Measurements from ENCODE around the gene MSX1. TPM values are rescaled to one million over a fixed set of nuclear protein-coding genes. Genes with fewer than 3 reads are reported as not detected.

Gene MSX1
- total RNA-seq, 1 donor from 2014 or later: not detected

DNA sequence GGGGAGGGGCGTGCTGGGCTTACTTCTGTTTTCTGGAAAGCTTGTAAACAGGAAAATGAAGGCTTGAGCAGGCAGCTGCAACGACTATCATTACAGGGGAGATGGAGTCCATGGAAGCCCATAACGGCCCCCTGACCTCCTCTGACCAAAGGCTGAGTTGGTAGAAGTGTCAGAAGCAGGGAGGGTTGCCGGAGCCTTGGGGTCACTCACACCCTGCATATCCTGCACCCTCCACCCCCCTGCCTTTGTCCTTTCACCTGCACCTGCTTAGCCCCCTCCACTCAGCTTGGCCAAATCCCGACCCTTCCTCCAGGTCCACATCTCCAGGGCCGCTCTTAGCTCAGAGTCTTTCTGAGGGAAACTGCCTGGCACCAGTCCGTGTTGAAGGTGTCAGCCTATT is 12.5 kb upstream of the MSX1 start:
- Mint-ChIP-seq H3K9me3 (no peaks in the 10 kb centered on the region), H3K36me3 (ENCODE audit: low read depth) (no peaks in the 10 kb centered on the region), H3K27ac (no peak overlapping the region), H3K4me1 (ENCODE audit: low read depth) (peaks cover 10% of the 10 kb centered on the region), H3K27me3 (ENCODE audit: insufficient read depth) (peaks cover 7% of the 10 kb centered on the region), H3K4me3 (no peak overlapping the region)
- intact Hi-C loops (cut with micrococcal nuclease): no loop called here
- DNase-seq (ENCODE audit: low spot score): no peak

DNA sequence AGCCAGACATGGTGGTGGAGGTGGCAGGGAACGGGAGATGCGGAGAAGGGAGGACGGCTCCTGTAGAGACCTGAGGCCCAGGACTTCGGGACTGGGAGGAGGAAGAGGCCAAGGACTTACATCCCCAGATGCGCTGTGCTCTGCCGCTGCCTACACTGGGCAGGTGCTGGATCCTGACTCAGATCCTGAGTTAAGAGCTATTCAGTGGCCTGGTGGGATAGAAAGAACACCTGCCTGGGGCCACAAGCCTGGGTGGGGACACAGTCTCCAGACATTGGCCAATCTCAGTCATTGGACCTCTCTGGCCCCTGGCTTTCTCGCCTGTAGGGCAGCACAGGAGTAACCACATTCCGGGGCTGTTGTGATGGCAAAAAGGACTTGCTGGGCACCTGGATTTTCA is 10.9 kb upstream of the MSX1 start:
- peaks cover 10% of the 10 kb centered on the region for H3K4me1 Mint-ChIP-seq (ENCODE audit: low read depth)
- intact Hi-C loops (cut with micrococcal nuclease): no loop called here
- peaks cover 19% of the 10 kb centered on the region for H3K27me3 Mint-ChIP-seq (ENCODE audit: insufficient read depth)
- no peak overlapping the region for H3K4me3 Mint-ChIP-seq
- no peaks in the 10 kb centered on the region for H3K36me3 Mint-ChIP-seq (ENCODE audit: low read depth)
- no peaks in the 10 kb centered on the region for H3K9me3 Mint-ChIP-seq
- H3K27ac Mint-ChIP-seq: no peak overlapping the region
- DNase-seq (ENCODE audit: low spot score): no peak

DNA sequence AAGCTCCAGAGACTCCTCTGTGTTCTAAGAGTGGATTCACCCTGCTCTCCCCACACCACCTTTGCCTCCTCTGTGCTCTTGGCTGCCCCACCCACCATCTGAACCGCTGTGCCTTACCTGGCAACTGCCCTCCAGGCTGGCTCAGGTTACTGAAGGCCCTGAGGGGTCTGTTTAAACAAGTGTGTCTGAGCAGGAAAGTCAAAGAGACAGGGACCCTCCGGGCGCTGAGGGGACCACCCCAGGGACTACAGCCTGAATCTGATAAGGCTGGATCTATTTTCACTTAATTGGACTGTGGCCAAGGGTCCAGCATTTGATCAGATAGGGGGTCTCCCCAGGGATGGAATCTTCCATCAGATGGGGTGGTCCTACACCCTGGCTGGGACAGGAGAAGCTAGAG is 10.4 kb upstream of the MSX1 start:
- Mint-ChIP-seq H3K27me3 (ENCODE audit: insufficient read depth) (peaks cover 21% of the 10 kb centered on the region), H3K36me3 (ENCODE audit: low read depth) (no peaks in the 10 kb centered on the region), H3K27ac (no peak overlapping the region), H3K4me1 (ENCODE audit: low read depth) (peaks cover 11% of the 10 kb centered on the region), H3K9me3 (no peaks in the 10 kb centered on the region), H3K4me3 (no peak overlapping the region)
- intact Hi-C loops (cut with micrococcal nuclease): no loop called here
- DNase-seq (ENCODE audit: low spot score): no peak

DNA sequence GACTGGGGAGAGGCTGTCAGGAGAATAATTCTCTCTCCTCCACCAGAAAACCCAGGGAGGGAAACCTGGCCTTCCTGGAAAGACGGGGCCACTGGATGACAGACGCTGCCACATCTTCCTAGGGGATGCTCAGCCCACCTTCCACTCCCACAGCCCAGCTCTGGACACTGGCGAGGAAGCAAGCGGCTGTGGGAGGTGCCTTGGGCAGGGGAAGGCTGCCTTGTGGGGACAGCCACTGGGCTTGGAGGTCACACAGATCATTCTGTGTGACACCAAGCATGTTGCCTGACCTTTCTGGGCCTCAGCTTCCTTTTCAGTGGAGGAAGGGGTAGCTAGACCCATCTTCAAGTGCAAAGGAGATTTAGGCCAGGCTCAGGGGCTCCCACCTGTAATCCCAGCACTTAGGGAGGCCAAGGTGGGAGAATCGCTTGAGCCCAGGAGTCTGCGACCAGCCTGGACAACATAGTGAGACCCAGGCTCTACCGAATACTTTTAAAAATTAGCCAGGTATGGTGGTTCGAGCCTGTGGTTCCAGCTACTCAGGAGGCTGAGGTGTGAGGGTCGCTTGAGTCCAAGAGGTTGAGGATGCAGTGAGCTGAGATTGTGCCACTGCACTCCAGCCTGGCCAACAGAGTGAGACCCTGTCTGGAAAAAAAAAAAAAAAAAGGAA is 9.8 kb upstream of the MSX1 start:
- Mint-ChIP-seq H3K36me3 (ENCODE audit: low read depth) (no peaks in the 10 kb centered on the region), H3K27me3 (ENCODE audit: insufficient read depth) (peaks cover 24% of the 10 kb centered on the region), H3K9me3 (no peaks in the 10 kb centered on the region), H3K4me1 (ENCODE audit: low read depth) (peaks cover 11% of the 10 kb centered on the region), H3K4me3 (no peak overlapping the region), H3K27ac (no peak overlapping the region)
- no peak for DNase-seq (ENCODE audit: low spot score)
- intact Hi-C loops (cut with micrococcal nuclease): no loop called here

DNA sequence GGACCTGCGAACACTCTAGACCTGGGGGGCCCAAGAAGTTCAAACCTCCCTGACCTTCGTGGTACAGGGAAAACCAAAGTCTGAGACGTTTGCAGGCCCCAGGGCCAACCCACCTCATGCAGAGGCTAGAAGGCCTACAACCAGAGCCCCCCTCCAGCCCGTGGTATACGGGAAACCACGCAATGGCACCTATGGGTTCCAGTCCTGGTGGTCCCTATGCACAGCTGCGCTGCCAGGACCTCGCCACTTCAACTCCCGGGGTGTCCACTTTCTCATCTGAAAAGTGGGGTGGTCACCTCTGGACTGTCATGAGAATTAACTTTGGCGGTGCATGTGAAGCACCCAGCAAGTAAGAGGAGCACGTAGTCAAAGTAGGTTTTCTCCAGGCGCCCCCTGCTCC is 8.4 kb upstream of the MSX1 start:
- peaks cover 34% of the 10 kb centered on the region for H3K27me3 Mint-ChIP-seq (ENCODE audit: insufficient read depth)
- no peak overlapping the region for H3K27ac Mint-ChIP-seq
- H3K36me3 Mint-ChIP-seq (ENCODE audit: low read depth): no peaks in the 10 kb centered on the region
- peaks cover 11% of the 10 kb centered on the region for H3K4me1 Mint-ChIP-seq (ENCODE audit: low read depth)
- no peaks in the 10 kb centered on the region for H3K9me3 Mint-ChIP-seq
- no peak for DNase-seq (ENCODE audit: low spot score)
- no peak overlapping the region for H3K4me3 Mint-ChIP-seq
- intact Hi-C loops (cut with micrococcal nuclease): no loop called here

DNA sequence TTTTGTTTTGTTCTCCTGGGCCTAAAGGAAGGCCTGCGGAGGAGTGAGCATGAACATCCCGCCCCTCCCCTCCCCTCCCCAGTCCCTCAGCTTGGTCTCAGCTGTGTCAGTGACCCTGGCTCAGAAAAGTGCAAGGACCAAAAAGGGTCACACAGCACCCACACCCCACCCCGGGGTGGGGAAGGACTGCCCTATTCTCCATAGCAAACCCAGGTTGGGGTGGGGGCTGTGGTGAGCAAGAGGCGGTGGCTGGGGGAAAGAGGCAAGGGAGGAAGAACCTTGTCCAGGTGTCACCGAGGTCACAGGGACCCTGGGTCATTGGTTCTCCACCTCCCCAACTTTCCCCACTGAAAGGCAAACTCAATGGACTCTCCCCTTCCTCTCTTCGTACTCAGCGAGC is 7.6 kb upstream of the MSX1 start:
- Mint-ChIP-seq H3K27ac (no peak overlapping the region), H3K27me3 (ENCODE audit: insufficient read depth) (peaks cover 38% of the 10 kb centered on the region), H3K9me3 (no peaks in the 10 kb centered on the region), H3K36me3 (ENCODE audit: low read depth) (no peaks in the 10 kb centered on the region), H3K4me3 (no peak overlapping the region), H3K4me1 (ENCODE audit: low read depth) (peaks cover 11% of the 10 kb centered on the region)
- intact Hi-C loops (cut with micrococcal nuclease): no loop called here
- DNase-seq (ENCODE audit: low spot score): no peak

DNA sequence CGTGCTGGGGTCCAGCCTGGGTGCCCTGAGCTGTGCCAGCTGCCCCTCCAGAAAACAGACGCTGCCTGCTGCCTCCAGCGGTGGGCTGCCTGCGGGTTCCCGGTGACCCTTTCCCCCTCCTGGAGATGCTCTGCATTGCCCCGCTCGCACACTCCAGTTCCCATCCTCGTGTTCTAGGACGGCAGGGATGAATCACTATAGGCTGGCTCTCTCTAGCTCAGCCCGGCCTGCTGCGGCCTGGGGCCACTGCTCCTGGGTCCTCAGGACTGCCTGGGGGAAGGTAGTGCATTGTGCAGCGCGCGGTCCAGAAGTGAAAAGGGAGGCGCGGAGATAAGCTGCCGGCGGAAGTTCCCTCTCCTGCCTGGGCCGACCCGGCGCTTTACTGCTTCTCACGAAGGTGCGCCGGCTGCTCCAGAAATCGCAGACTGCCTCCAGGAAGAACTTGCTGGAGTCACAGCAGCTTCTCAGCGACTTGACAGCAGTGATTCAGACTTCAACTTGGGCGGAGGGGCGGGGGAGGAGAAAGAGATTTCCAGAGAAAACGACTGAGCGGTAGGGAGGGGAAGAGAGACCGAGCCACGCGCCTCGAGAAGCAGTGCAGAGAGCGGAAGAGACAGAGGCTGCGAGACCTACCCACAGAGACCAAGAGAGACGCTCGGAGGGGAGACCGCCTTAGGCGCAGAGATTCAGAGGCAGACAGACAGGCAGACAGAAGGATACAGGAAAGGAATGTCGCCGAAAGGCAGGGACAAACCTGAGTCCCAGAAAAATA is 6.7 kb upstream of the MSX1 start:
- no peaks in the 10 kb centered on the region for H3K9me3 Mint-ChIP-seq
- peaks cover 11% of the 10 kb centered on the region for H3K4me1 Mint-ChIP-seq (ENCODE audit: low read depth)
- H3K27ac Mint-ChIP-seq: peak overlapping the region; percentile 31
- H3K27me3 Mint-ChIP-seq (ENCODE audit: insufficient read depth): peaks cover 46% of the 10 kb centered on the region
- H3K36me3 Mint-ChIP-seq (ENCODE audit: low read depth): no peaks in the 10 kb centered on the region
- peak overlapping the region; percentile 77 for H3K4me3 Mint-ChIP-seq
- DNase-seq (ENCODE audit: low spot score): no peak
- intact Hi-C loops (cut with micrococcal nuclease): loop anchor here (1.0 kb wide), 1 partner anchor 364 kb away; no protein-coding TSS in a partner anchor

DNA sequence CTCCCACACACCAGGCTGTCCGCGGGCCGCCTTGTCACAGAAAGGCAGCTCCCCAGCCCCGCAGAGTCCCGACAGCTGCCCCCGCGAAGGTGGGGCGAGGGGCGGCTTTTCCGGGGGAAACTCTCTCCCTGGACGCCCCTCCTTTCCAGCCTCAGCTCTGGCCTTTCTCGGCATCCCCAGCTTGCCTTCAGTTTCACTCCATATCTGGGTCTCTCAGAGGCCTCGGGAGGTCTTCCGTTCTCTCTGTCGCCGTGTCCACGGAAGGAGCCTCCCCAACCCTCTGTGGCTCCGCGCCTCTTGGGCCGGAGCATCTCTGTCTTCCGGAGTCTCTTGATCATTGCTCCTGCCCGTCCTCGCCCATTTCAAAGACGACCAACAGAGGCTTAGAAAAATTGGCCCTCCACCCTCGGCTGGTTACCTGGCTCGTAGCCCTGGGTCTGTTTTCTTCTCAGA is 6.1 kb upstream of the MSX1 start:
- Mint-ChIP-seq H3K27ac (no peak overlapping the region), H3K4me1 (ENCODE audit: low read depth) (peaks cover 11% of the 10 kb centered on the region), H3K27me3 (ENCODE audit: insufficient read depth) (peaks cover 52% of the 10 kb centered on the region), H3K36me3 (ENCODE audit: low read depth) (peaks cover under 1% of the 10 kb centered on the region), H3K9me3 (no peaks in the 10 kb centered on the region), H3K4me3 (no peak overlapping the region)
- intact Hi-C loops (cut with micrococcal nuclease): loop anchor here (1.0 kb wide), 1 partner anchor 365 kb away; no protein-coding TSS in a partner anchor
- DNase-seq (ENCODE audit: low spot score): no peak

DNA sequence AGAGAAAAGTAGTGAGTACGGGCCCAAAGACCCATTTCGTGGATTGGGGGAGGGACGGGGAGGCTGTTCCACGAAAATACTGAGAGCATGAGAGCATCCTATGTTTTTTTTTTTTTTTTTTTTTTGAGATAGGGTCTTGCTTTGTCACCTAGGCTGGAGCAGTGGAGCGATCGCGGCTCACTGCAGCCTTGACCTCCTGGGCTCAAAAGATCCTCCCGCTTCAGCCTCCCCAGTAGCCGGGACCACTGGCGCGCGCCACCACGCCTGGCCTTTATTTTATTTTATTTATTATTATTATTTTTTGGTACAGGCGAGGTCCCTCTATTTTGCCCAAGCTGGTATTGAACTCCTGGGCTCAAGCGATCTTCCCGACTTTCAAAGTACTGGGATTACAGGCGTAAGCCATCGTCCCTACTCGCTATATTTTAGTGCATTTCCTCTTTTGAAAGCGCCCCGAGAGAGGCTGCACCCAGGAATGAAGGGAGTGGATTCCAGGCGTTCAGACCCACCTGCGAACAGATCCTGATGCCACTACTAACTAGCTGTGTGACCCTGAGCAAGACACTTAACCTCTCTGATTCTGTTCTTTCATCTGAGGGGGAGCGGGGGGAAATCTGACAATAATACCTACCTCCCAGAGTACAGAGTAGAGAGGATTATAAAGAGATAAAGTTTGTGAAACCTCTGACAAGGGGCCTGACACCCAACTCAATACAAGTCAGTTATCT is 5.4 kb upstream of the MSX1 start:
- Mint-ChIP-seq H3K4me1 (ENCODE audit: low read depth) (peaks cover 11% of the 10 kb centered on the region), H3K9me3 (no peaks in the 10 kb centered on the region), H3K27ac (no peak overlapping the region), H3K4me3 (peak overlapping the region; percentile 56), H3K27me3 (ENCODE audit: insufficient read depth) (peaks cover 59% of the 10 kb centered on the region), H3K36me3 (ENCODE audit: low read depth) (peaks cover 2% of the 10 kb centered on the region)
- intact Hi-C loops (cut with micrococcal nuclease): loop anchor here (1.0 kb wide), 1 partner anchor 366 kb away; no protein-coding TSS in a partner anchor
- no peak for DNase-seq (ENCODE audit: low spot score)

DNA sequence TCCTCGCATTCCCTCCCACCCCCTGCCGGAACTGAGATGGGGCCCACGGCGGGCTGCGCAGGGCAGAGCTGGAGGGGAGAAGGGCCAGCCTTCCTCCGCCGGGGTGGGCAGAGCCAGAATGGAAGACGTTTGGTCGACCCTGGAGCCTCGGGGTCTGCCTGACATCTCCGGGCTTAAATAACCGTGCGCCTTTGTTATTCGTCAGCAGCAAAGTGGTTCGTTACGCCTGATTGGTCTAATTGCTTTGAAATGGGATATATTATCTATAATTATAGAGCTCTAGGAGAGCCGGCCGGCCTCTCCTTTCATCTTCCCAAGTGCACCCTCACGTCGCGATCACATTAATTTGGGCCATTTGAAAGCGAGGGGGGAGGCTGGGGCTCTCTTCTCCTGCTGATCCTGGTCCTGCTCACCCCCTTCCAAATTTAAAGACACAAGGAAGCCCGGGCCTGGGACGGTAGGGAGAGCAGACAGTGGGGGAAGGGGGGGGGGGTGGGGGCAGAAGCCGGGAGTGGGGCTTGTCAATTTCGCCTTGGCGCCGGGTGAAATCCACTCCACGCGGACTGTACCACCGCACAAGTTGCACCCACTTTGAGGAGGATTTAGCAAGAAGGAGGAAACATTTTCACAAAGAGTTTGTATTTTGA is 4.7 kb upstream of the MSX1 start:
- Mint-ChIP-seq H3K27me3 (ENCODE audit: insufficient read depth) (peaks cover 61% of the 10 kb centered on the region), H3K4me1 (ENCODE audit: low read depth) (peaks cover 11% of the 10 kb centered on the region), H3K9me3 (no peaks in the 10 kb centered on the region), H3K27ac (no peak overlapping the region), H3K36me3 (ENCODE audit: low read depth) (peaks cover 2% of the 10 kb centered on the region), H3K4me3 (no peak overlapping the region)
- no peak for DNase-seq (ENCODE audit: low spot score)
- intact Hi-C loops (cut with micrococcal nuclease): loop anchor here (1.0 to 5.0 kb wide), 2 partner anchors 14 to 1038 kb away; partner anchors contain the start of gene CRMP1

DNA sequence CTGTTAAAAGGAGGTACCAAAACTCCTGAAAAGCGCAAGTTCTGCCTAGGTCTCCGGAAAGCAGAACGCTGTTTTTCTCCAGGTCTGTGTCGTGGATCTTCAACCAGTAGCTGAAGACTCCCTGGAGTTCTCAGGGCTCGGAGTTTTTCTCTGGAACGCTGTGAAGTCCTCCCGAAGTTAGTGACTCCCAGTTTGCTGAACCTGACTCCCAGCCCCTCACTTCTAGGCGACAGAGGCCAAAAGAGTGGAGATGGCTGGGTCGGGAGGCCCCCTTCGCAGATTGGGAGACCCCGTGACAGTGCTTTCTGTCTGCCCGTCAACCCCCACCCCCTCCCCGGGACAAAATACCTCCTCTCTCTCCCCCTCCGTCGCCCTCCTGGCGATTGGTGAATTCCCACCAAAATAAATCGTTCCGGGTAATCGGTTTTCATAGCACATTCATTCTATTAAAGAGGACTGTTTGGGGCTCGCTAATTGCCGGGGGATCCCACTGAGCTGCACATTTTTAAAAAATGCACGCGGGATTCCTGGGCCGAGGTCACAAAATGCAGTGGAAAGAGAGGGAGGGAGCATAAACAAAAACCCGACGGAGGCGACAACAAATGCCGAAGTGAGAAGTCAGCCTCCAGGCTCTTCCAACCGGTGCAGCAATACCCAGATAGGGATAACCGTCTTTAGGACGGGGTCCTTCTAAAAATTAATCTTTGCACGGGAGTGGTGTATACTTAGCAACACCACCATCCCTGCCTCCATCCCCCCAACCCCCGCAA is 4.0 kb upstream of the MSX1 start:
- intact Hi-C loops (cut with micrococcal nuclease): loop anchor here (1.0 to 5.0 kb wide), 2 partner anchors 13 to 1037 kb away; partner anchors contain the start of gene CRMP1

More for the DNA sequence above, 4.0 kb upstream of the MSX1 start:
- peaks cover 2% of the 10 kb centered on the region for H3K36me3 Mint-ChIP-seq (ENCODE audit: low read depth)
- no peak for DNase-seq (ENCODE audit: low spot score)
- H3K4me3 Mint-ChIP-seq: no peak overlapping the region
- peak overlapping the region; percentile 61 for H3K27ac Mint-ChIP-seq
- H3K4me1 Mint-ChIP-seq (ENCODE audit: low read depth): peaks cover 11% of the 10 kb centered on the region
- peaks cover 62% of the 10 kb centered on the region for H3K27me3 Mint-ChIP-seq (ENCODE audit: insufficient read depth)
- H3K9me3 Mint-ChIP-seq: no peaks in the 10 kb centered on the region
